ENCODE results near the gene CLCN7. TPM values are rescaled to one million over a fixed set of nuclear protein-coding genes. Genes with fewer than 3 reads are reported as not detected.

CLCN7 gene
- total RNA-seq, 6 experiments from 2014 or later, result 47.5 to 62.6 (median 51.3) TPM

- H3K9me3 Mint-ChIP-seq, result no peaks in the 10 kb centered on the region
- no peaks in the 10 kb centered on the region; the same call in 1 of the 2 replicates for H3K27me3 Mint-ChIP-seq (ENCODE audit: insufficient read depth)
- peaks cover 14% of the 10 kb centered on the region; the same call in 1 of the 2 replicates for H3K36me3 Mint-ChIP-seq (ENCODE audit: low read depth)
- TF ChIP-seq CTCF (IDR thresholded peaks at IDR 0.05), result no peak
- no peak overlapping the region for H3K27ac Mint-ChIP-seq
- DNase-seq, result no peak
- no peaks in the 10 kb centered on the region for H3K4me1 Mint-ChIP-seq (ENCODE audit: low read depth)
- no peak overlapping the region for H3K4me3 Mint-ChIP-seq
Observed at GRCh38 chr16:1500465-1501150, 25.8 kb upstream of the CLCN7 start.

DNA sequence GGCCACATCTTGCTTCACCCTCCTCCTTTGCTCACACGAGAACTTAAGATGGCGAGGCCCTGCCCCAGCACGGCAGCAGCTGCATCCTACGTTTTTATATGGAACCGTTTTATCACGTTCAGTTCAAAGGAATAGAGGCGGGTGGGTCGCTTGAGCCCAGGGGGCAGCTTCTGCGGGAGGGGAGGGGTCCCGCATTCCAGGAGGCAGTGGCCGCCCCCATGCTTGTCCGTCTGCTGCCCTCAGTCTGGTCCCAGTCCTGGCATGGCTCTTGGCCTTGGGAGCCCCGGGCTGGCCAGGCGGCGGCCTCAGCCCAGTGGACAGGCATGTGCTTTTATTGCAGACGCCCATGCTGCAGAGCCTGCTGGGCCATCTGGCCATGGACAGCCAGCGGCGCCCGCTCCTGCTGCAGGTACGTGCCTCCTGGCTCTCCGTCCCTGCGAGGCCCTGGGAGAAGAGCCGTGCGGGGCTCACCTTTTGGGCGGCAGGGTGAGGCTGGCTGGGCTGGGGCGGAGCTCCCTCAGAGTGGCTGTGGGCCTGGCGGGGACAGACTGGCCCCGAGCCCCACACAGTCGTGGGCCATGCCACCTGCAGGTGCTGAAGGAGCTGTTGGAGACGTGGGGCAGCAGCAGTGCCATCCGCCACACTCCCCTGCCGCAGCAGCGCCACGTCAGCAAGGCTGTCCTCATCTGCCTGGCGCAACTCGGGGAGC lies 25.1 kb upstream of the CLCN7 start:
- TF ChIP-seq CTCF (IDR thresholded peaks at IDR 0.05), result no peak
- peaks cover 14% of the 10 kb centered on the region; the same call in 1 of the 2 replicates for H3K36me3 Mint-ChIP-seq (ENCODE audit: low read depth)
- no peaks in the 10 kb centered on the region for H3K9me3 Mint-ChIP-seq
- no peaks in the 10 kb centered on the region; the same call in 1 of the 2 replicates for H3K27me3 Mint-ChIP-seq (ENCODE audit: insufficient read depth)
- no peak for DNase-seq
- H3K27ac Mint-ChIP-seq, result no peak overlapping the region
- H3K4me3 Mint-ChIP-seq, result no peak overlapping the region
- no peaks in the 10 kb centered on the region for H3K4me1 Mint-ChIP-seq (ENCODE audit: low read depth)

DNA sequence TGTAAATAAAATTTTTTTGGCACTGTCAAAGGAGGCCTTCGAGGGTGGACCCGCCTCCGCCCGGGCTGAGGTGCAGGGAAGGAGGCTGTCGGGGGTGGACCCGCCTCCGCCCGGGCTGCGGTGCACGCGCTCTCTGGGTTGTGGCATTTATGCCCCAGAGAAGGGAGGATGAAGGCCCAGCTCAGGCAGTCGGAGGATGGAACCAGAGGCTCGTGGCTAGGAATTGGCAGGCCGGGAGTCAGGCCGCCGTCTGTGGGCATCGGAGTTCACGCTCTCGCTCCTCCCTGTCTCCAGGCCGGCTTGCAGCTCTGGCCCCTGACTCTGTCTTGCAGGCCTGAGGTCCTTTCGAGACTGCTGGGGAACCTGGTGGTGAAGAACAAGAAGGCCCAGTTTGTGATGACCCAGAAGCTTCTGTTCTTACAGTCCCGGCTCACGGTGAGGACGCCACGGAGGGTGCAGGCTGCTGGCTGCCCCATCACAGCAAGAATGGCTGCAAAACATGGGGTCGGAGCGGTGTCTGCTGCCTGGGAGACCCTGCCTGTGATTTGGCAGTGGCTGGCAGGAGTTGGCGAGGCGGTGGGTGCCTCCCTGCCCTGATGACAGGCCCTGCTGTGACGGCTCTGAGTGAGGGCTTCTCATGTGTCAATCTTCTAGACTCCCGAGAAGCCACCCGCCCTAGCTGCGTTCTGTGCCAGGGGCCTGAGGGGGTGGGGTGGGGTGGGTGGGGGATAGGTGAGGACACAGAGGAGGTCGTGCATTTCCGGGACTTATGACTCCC lies 24.3 kb upstream of the CLCN7 start:
- Mint-ChIP-seq H3K36me3 (ENCODE audit: low read depth) (peaks cover 14% of the 10 kb centered on the region; the same call in 1 of the 2 replicates), H3K4me3 (no peak overlapping the region), H3K27ac (no peak overlapping the region), H3K9me3 (no peaks in the 10 kb centered on the region), H3K27me3 (ENCODE audit: insufficient read depth) (no peaks in the 10 kb centered on the region; the same call in 1 of the 2 replicates), H3K4me1 (ENCODE audit: low read depth) (peaks cover 6% of the 10 kb centered on the region; the same call in 1 of the 2 replicates)
- no peak for DNase-seq
- no peak for TF ChIP-seq CTCF (IDR thresholded peaks at IDR 0.05)

DNA sequence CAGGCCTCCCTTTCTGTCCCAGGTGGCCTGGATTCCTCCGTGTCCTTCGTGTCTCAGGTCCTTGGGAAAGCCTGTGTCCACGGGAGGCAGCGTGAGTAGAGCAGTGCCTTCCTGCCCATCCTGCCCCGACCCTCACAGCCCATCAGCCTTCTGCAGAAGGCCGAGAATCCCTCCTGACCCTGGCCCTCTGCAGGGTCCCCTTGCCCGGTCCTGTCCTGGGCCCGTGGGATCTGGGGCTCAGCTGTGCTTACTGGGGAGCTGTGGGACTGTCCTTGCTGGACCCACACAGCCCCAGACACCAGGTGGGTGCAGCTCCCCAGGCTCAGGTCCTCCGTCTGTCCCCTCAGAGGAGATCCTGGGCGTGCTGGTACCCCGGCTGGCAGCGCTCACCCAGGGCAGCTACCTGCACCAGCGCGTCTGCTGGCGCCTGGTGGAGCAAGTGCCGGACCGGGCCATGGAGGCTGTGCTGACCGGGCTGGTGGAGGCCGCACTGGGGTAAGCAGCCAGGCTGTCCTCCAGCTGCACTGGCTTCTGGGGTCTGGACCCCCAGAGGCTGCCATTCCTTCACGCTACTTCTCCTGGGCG lies 22.3 kb upstream of the CLCN7 start:
- Mint-ChIP-seq H3K4me3 (no peak overlapping the region), H3K4me1 (ENCODE audit: low read depth) (peaks cover 15% of the 10 kb centered on the region), H3K36me3 (ENCODE audit: low read depth) (peaks cover 3% of the 10 kb centered on the region; the same call in 1 of the 2 replicates), H3K27ac (no peak overlapping the region), H3K27me3 (ENCODE audit: insufficient read depth) (no peaks in the 10 kb centered on the region; the same call in 1 of the 2 replicates), H3K9me3 (no peaks in the 10 kb centered on the region)
- no peak for DNase-seq
- TF ChIP-seq CTCF (IDR thresholded peaks at IDR 0.05), result no peak

- DNase-seq, result no peak
- Mint-ChIP-seq H3K9me3 (no peaks in the 10 kb centered on the region), H3K4me3 (no peak overlapping the region), H3K27ac (no peak overlapping the region), H3K36me3 (ENCODE audit: low read depth) (peaks cover 3% of the 10 kb centered on the region; the same call in 1 of the 2 replicates), H3K4me1 (ENCODE audit: low read depth) (peaks cover 15% of the 10 kb centered on the region), H3K27me3 (ENCODE audit: insufficient read depth) (no peaks in the 10 kb centered on the region; the same call in 1 of the 2 replicates)
- TF ChIP-seq CTCF (IDR thresholded peaks at IDR 0.05), result no peak
Observed at GRCh38 chr16:1496464-1496863, 21.6 kb upstream of the CLCN7 start.

All from HFFc6 (cell line).